Measurements from ENCODE around the gene SNX15.

- TF ChIP-seq POLR2A (IDR thresholded peaks at IDR 0.05) (no peak), CTCF (IDR thresholded peaks at IDR 0.05) (no peak)
These were observed 6.2 kb upstream of the SNX15 start for GRCh38 chr11:65021003-65021402.
